Ishikawa (cell line): ENCODE results near the gene UBAC2.

ENCODE experiments used
- CEBPB ChIP-seq: IDR thresholded peaks from 2 replicates; pipeline ENCODE4 v1.6.1; 2012
- CREB1 ChIP-seq: IDR thresholded peaks from 2 replicates; pipeline ENCODE4 v1.6.1; 2012; ENCODE audit warnings: low read depth
- EGR1 ChIP-seq: IDR thresholded peaks from 2 replicates; pipeline ENCODE4 v1.6.1; 2012
- EP300 ChIP-seq: IDR thresholded peaks from 2 replicates; pipeline ENCODE4 v1.6.1; 2012; ENCODE audit warnings: borderline replicate concordance
- FOXM1 ChIP-seq: IDR thresholded peaks from 2 replicates; pipeline ENCODE4 v1.6.1; 2012; ENCODE audit warnings: low read depth, borderline replicate concordance
- RAD21 ChIP-seq: IDR thresholded peaks from 2 replicates; pipeline ENCODE4 v1.6.1; 2012; ENCODE audit warnings: low read depth
- TAF1 ChIP-seq: IDR thresholded peaks from 2 replicates; pipeline ENCODE4 v1.6.1; 2012; ENCODE audit warnings: low read depth, mild to moderate bottlenecking
- TCF12 ChIP-seq: IDR thresholded peaks from 2 replicates; pipeline ENCODE4 v1.6.1; 2012; ENCODE audit warnings: low read depth
- YY1 ChIP-seq: IDR thresholded peaks from 2 replicates; pipeline ENCODE4 v1.6.1; 2012; ENCODE audit warnings: low read depth
- TF ChIP-seq, protein P1 (sequence below): IDR thresholded peaks from 2 replicates; pipeline ENCODE4 v1.6.1; 2012
- TF ChIP-seq, protein P2 (sequence below): IDR thresholded peaks from 2 replicates; pipeline ENCODE4 v1.6.1; 2012; ENCODE audit warnings: low read depth, mild to moderate bottlenecking

DNA sequence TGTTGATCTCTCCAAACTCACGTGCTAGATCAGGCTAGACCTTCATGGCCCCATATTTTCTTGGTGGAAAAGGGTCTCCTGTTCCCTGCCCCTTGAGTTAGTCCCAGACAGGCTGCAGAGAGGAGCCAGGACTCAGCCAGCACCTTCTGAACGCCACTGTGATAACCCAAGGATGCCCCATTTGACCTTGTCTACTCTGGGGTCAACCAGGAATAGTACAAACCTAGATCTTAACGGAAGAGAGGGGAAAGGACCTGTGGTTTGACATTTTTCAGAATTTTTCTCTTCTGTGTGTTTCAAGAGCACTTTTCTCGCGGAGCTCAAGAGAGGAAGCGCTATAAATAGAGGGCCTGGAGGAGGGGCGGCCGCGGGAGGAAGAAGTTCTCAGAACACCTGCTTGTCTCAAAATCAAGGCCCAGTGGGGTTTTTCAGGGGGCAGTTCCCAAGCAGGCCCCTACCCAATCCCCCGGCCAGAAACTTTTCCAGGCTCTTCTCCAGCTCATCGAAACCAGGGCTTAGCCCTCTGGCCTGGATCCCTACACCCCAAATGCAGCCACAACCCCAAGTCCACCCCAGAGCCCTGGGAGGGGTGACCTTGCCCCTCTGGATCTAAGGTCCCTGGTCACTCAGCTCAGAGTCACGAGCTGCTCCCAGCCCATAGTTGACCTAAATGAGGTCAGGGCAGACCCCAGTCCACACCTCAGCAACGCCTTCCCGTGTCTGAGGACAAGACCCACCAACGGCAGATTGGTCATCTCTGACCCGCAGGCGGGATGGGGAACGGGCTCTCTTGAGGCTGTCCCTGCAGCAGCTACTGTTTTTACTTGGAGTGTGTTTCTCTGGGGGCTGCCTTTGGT lies 225.1 kb downstream of the UBAC2 start:
- TF ChIP-seq TAF1 (no peak), CREB1 (no peak), YY1 (no peak), FOXM1 (no peak), RAD21 (no peak), EP300 (no peak), CEBPB (no peak), EGR1 (no peak), TCF12 (no peak)
- TF ChIP-seq, protein P1, sequence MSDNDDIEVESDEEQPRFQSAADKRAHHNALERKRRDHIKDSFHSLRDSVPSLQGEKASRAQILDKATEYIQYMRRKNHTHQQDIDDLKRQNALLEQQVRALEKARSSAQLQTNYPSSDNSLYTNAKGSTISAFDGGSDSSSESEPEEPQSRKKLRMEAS = no peak
- TF ChIP-seq, protein P2, sequence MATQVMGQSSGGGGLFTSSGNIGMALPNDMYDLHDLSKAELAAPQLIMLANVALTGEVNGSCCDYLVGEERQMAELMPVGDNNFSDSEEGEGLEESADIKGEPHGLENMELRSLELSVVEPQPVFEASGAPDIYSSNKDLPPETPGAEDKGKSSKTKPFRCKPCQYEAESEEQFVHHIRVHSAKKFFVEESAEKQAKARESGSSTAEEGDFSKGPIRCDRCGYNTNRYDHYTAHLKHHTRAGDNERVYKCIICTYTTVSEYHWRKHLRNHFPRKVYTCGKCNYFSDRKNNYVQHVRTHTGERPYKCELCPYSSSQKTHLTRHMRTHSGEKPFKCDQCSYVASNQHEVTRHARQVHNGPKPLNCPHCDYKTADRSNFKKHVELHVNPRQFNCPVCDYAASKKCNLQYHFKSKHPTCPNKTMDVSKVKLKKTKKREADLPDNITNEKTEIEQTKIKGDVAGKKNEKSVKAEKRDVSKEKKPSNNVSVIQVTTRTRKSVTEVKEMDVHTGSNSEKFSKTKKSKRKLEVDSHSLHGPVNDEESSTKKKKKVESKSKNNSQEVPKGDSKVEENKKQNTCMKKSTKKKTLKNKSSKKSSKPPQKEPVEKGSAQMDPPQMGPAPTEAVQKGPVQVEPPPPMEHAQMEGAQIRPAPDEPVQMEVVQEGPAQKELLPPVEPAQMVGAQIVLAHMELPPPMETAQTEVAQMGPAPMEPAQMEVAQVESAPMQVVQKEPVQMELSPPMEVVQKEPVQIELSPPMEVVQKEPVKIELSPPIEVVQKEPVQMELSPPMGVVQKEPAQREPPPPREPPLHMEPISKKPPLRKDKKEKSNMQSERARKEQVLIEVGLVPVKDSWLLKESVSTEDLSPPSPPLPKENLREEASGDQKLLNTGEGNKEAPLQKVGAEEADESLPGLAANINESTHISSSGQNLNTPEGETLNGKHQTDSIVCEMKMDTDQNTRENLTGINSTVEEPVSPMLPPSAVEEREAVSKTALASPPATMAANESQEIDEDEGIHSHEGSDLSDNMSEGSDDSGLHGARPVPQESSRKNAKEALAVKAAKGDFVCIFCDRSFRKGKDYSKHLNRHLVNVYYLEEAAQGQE = no peak
